Astrocyte (in vitro differentiated cells and primary cell): ENCODE measurements around the gene TNPO1.
"Not testable (repeated sequence)": the region's sequence is repeated elsewhere in the genome, so short reads cannot be mapped to it uniquely, and the experiment has no call there.

Experiments
- CTCF ChIP-seq: IDR thresholded peaks from 2 replicates; pipeline ENCODE4 v1.5.1; 2011; ENCODE audit warnings: low read depth, mild to moderate bottlenecking, inconsistent platforms, low read length, moderate library complexity; ENCODE audit not compliant: insufficient read depth
- EZH2 ChIP-seq: IDR thresholded peaks from 2 replicates; pipeline ENCODE4 v1.6.1; 2012; ENCODE audit warnings: mild to moderate bottlenecking, low read length, inconsistent platforms; ENCODE audit not compliant: insufficient read depth

GRCh38 chr5:72932686-72933085 lies 116.2 kb downstream of the TNPO1 start:
- TF ChIP-seq CTCF, EZH2: not testable (repeated sequence)
